ENCODE data around the gene RPRD1A. TPM values are rescaled to one million over a fixed set of nuclear protein-coding genes. Genes with fewer than 3 reads are reported as not detected.

The RPRD1A gene
- total RNA-seq, 1 experiment from 2014 or later, result 65.1 TPM

- no peak overlapping the region for H3K27ac ChIP-seq (ENCODE audit: low read depth, low read length, poor library complexity, severe bottlenecking)
- ChIA-PET POLR2A (ENCODE audit: low non-redundant PET) (no interaction called here), CTCF (no interaction called here)
- H3K9me3 ChIP-seq (ENCODE audit: low read depth, low read length, poor library complexity, severe bottlenecking), result no peaks in the 10 kb centered on the region
- H3K36me3 ChIP-seq (ENCODE audit: insufficient read depth, low read length, poor library complexity, severe bottlenecking), result peaks cover 26% of the 10 kb centered on the region
- no peak overlapping the region for H3K4me3 ChIP-seq (ENCODE audit: low read depth, low read length, poor library complexity, severe bottlenecking)
- H3K4me1 ChIP-seq (ENCODE audit: insufficient read depth, low read length, poor library complexity, severe bottlenecking), result no peaks in the 10 kb centered on the region
- intact Hi-C loops (cut with micrococcal nuclease; ENCODE audit: unreplicated experiment), result no loop called here
- DNase-seq (ENCODE audit: low spot score), result no peak
- no peaks in the 10 kb centered on the region for H3K27me3 ChIP-seq (replicated peaks; ENCODE audit: insufficient read depth, low read depth, low read length, poor library complexity)
- BruUV-seq (replicated peaks), result no TSS peak
- TF ChIP-seq CTCF (conservative IDR thresholded peaks at IDR 0.05; ENCODE audit: low read depth, low read length), result no peak
These were observed 84.2 kb downstream of the RPRD1A start for GRCh38 chr18:35983147-35983546.

DNA sequence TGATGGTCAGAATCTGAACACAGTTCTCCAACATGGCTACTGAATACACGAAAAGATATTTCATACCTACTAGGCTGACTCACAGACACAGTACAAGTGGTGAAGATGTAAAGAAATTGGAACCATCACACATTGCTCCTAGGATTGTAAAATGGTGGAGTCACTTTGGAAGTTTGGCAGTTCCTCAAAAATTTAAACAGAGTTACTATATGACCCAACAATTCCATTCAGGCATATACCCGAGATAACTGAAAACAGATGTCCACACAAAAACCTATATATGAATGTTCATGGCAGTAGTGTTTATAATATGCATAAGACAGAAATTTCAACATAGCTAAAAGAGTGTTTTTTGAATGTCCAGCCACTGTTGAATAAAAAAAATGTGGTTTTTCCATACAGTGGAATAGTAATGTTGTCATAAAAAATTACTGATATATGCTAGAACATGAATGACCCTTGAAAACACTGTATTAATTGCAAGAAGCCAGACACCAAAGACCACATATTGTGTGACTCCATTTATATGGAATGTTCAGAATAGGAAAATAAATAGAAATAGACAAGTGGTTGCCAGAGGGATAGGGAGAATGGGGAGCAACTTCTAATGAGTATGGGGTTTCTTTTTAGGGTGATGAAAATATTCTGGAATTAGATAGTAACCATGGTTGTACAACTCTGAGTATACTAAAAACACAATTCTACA lies 84.8 kb downstream of the RPRD1A start:
- no peak for TF ChIP-seq CTCF (conservative IDR thresholded peaks at IDR 0.05; ENCODE audit: low read depth, low read length)
- TF ChIP-seq EZH2 (IDR thresholded peaks at IDR 0.05; ENCODE audit: borderline replicate concordance, low read depth, low read length, poor library complexity, severe bottlenecking), result no peak
- Histone ChIP-seq H3K27me3 (replicated peaks; ENCODE audit: insufficient read depth, low read depth, low read length, poor library complexity) (no peaks in the 10 kb centered on the region), H3K9me3 (ENCODE audit: low read depth, low read length, poor library complexity, severe bottlenecking) (no peaks in the 10 kb centered on the region), H3K4me3 (ENCODE audit: low read depth, low read length, poor library complexity, severe bottlenecking) (no peak overlapping the region), H3K4me1 (ENCODE audit: insufficient read depth, low read length, poor library complexity, severe bottlenecking) (no peaks in the 10 kb centered on the region), H3K36me3 (ENCODE audit: insufficient read depth, low read length, poor library complexity, severe bottlenecking) (peaks cover 32% of the 10 kb centered on the region), H3K27ac (ENCODE audit: low read depth, low read length, poor library complexity, severe bottlenecking) (no peak overlapping the region)
- no TSS peak for BruUV-seq (replicated peaks)
- ChIA-PET POLR2A (ENCODE audit: low non-redundant PET) (no interaction called here), CTCF (no interaction called here)
- DNase-seq (ENCODE audit: low spot score), result peak; percentile 6
- intact Hi-C loops (cut with micrococcal nuclease; ENCODE audit: unreplicated experiment), result no loop called here

GRCh38 chr18:35979112-35979511 lies 88.2 kb downstream of the RPRD1A start:
- Histone ChIP-seq H3K4me3 (ENCODE audit: low read depth, low read length, poor library complexity, severe bottlenecking) (no peak overlapping the region), H3K36me3 (ENCODE audit: insufficient read depth, low read length, poor library complexity, severe bottlenecking) (peaks cover 62% of the 10 kb centered on the region), H3K27me3 (replicated peaks; ENCODE audit: insufficient read depth, low read depth, low read length, poor library complexity) (no peaks in the 10 kb centered on the region), H3K9me3 (ENCODE audit: low read depth, low read length, poor library complexity, severe bottlenecking) (no peaks in the 10 kb centered on the region), H3K4me1 (ENCODE audit: insufficient read depth, low read length, poor library complexity, severe bottlenecking) (no peaks in the 10 kb centered on the region), H3K27ac (ENCODE audit: low read depth, low read length, poor library complexity, severe bottlenecking) (no peak overlapping the region)
- ChIA-PET CTCF (no interaction called here), POLR2A (ENCODE audit: low non-redundant PET) (no interaction called here)
- intact Hi-C loops (cut with micrococcal nuclease; ENCODE audit: unreplicated experiment), result no loop called here
- BruUV-seq (replicated peaks), result no TSS peak
- TF ChIP-seq EZH2 (IDR thresholded peaks at IDR 0.05; ENCODE audit: borderline replicate concordance, low read depth, low read length, poor library complexity, severe bottlenecking) (no peak), CTCF (conservative IDR thresholded peaks at IDR 0.05; ENCODE audit: low read depth, low read length) (no peak)
- DNase-seq (ENCODE audit: low spot score), result no peak

Measured in A673 (cell line).